DMS153 treated with DMSO at 0.1 percent for 48 hours (cell line): Measurements from ENCODE around the gene MED31.
"Not testable (repeated sequence)": the region's sequence is repeated elsewhere in the genome, so short reads cannot be mapped to it uniquely, and the experiment has no call there.

Source experiments
- DNase-seq: peaks from one replicate; lab custom pipeline; 2025; ENCODE audit not compliant: unreplicated experiment; lab: John Stamatoyannopoulos, UW

The MED31 gene

DNA sequence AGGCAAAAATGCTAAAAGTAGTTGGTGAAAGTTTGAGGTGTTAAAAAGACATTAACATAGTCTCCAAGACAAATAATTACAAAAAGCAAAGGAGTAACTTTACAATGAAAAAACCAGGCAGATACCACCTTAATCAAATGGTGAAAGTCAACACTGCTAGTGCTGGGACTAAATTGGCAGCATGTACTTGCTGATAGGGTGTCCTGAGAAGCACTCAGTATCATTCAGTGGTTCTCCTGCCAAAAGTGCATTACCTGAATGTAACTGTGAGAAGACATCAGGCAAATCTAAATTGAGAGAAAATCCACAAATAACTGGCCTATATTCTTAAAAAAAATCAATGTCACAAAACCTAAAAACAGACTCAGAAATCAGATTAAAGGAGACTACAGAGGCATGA lies 18.9 kb downstream of the MED31 start:
- DNase-seq, result no peak

DNA sequence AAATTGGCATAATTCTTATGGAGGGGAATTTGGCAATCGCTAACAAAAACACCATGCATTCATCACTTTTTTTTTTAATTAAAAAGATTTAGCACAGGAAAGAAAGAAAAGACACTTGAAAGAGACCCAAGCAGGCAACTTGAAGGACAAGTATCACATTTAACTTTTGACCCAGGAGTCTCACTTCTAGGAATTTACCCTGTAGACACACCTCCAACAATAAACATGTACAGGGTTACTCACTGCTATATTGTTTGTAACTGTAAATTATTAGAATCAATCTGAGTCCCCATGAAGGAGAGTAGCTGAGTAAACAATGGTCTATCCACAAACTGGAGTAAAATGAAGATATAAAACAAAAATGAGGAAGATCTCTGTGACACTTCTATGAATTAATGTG lies 21.0 kb downstream of the MED31 start:
- no peak for DNase-seq

DNA sequence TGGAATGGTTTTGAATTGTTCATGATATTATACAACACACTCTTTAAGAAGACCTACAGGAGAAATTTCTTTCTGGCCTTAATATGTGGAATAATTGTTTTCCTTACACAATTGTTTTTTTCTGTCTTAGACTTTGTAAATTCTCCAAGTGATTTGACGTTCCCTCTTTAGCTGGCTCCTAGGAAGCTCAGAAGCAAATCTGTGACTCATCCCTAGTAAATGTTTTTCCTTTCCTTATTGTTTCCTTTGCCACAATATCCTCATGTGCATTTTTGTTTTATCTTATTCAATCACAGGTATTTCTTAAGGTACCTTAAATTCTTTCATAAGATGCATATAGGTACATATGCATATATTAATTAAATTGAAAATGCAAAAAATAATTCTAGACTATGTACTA lies 24.4 kb downstream of the MED31 start:
- DNase-seq, result no peak

DNA sequence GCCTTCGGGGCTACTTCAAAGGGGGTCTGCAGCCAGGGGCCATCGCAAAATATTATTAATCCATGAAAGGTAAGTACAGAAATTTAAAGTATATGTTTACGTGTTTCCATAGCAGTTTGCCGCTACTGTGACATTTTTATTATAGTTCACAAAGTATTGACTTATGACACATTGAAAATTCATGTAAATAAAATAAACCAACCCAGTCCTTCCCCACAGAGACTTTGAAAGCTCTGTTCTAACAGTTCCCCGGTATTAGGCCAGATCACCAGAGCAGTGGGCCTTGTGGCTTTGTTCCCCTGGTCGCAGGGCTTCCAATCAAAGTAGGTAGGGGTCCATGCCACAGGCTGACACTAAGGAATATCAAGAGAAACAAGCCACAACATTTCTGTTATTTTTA lies 24.8 kb downstream of the MED31 start:
- DNase-seq, result no peak

DNA sequence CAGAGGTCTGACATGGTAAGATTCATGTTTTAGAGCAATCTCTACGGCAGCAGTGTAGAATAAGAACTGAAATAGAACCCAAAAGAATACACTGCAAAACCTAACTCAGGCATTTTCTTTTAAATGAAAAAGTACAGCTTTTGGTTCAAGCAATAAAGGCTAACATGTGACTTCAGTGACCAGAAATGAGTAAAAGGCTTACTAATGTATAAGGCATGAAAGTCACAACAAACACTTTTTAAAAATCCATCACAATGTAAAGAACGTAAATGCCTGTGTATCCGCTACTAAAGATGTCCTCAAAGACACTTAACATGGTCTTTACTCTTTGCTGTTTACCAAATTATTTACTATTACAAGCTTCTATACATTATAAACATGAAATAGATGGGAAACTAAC lies 27.5 kb downstream of the MED31 start:
- no peak for DNase-seq

DNA sequence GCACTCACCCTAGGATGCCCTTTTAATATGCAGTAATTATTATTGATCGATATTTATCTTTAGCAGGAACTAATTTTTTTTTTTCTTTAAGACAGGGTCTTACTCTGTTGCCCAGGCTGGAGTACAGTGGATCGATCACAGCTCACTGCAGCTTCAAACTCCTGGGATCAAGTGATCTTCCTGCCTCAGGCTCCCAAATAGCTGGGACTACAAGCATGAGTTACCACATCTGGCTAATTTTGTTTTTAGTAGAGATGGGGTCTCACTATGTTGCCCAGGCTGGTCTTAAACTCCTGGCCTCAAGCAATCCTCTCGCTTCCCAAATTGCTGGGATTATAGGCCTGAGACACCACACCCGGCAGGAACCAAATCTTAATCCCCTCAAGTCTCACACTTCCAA lies 40.2 kb downstream of the MED31 start:
- DNase-seq, result no peak

DNA sequence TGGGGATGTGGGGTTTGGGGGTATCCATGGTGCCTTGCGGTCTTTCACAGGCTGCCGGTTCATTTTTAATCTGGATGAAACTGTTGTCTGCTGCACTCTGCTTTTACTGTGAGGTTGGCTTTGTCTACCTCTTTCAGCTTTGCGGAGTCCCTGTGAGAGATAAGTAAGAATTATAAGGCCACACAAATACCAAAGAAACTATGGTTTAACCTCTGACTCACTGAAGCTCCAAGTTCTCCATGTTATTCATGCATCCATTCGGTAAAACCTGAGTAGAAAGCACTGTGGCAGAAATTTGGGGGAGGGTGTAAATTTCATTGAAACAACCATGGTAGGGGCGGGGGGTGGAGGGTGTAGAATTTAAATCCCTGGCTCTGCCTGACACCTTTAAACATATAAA lies 41.4 kb downstream of the MED31 start:
- DNase-seq, result no peak

DNA sequence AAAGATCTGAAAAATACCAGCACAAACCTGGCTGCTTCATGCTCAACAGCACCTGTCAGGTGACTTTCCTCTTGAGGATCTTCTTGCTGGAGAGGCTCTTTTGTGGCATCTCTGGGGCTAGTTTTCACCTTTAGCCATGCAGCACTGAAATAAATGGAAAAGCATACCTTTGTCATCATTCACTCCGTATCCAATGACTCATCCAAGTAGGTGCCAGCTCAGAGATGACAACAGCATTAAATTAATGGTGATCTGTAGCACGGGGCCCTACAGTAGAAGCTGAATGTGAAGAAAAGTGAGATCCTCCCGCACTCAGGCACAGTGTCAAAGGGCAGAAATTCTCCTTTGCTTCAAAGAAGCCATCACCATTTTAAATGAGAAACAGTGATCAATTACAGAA lies 43.1 kb downstream of the MED31 start:
- DNase-seq, result no peak

DNA sequence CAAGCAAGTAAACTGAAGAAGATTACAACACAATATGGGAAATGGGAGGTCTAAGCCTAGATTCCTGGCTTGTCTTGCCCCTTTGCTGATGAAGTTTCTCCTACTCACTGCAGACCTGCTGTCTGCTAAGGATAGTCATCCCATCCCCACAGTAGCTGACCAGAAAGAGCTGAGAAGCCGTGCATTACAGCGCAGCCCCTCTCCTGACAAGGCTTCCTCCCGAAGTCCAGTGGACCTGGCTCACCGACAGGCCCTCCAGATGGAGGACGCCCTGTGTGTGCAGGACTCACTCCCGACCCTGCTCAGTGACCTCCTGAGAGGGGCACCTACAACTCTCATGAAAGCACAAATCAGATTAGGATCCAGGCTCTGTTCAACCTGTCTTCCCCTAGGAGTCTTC lies 46.3 kb downstream of the MED31 start:
- DNase-seq, result no peak

DNA sequence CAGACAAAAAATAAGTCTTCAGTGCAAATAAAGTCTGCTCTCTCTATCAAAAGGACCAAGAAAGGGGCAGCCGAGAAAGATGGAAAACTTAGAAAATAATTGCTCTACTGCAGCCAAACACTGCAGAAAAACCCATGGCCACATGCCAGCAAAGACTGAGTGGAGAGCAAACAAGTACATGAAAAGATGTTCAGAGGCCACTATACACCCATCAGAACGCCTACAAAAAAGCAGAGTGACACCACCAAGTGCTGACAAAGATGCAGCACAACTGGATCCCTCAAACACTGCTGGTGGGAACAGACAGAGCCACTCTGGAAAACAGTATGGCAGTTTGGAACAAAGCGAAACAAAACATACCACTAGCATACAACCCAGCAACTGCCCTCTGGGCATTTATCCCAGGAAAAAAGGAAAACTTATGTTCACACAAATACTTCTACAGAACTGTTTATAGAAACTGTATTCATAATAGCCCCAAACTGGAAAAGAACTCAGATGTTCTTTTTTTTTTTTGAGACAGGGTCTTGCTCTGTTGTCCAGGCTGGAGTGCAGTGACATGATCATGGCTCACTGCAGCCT lies 47.6 kb downstream of the MED31 start:
- DNase-seq, result no peak

DNA sequence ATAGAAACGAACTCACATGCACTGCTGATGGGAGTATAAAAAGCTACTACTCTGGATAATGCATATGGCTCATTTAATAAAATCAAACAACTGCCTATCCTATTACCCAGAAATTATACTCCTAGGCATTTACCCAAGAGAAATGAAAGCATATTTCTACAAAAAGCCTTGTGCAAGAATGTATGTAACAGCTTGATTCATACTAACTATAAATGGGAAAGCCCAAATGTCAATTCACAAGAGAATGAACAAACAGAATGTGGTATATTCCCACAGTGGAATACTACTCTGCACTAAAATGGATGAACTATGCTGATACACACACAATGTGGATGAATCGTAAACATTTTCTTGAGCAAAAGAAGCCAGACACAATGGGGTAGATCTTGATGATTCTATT lies 49.3 kb downstream of the MED31 start:
- no peak for DNase-seq

DNA sequence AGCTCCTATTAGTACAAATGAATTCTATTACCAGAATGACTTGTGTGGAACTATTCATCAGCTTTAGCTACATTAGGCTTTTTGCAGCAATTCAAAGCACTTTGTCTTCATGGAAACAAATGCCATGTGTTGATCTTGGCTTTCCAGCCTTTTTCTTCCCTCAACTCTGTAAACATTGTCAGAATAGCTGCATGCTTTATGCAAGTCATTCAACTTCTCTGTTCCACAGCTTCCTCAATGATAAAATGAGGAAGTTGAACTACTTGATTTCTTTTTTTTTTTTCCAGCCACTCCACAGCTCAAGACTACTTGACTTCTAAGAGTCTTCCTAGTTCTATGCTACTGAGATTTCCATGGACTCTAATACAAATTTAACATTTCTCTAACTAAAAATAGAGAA lies 52.0 kb downstream of the MED31 start:
- DNase-seq, result no peak

DNA sequence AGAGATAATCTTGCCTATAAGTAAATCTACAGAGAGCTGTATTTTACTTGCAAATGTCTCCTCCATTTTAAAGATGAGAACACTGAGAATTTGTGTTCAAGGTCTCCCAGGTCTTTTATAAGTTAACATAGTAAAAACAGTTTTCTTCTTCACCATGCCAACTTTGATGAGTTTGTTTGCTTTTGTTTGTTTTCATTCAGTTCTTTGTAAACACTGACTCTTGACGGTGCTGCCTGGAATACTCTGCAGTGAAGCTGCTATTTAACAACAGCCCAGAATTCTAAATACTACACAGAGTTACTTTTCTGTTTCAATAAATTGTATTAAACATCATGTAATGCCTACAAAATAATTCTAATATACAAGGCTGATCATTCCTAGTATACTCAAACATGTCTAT lies 53.7 kb downstream of the MED31 start:
- DNase-seq, result no peak

DNA sequence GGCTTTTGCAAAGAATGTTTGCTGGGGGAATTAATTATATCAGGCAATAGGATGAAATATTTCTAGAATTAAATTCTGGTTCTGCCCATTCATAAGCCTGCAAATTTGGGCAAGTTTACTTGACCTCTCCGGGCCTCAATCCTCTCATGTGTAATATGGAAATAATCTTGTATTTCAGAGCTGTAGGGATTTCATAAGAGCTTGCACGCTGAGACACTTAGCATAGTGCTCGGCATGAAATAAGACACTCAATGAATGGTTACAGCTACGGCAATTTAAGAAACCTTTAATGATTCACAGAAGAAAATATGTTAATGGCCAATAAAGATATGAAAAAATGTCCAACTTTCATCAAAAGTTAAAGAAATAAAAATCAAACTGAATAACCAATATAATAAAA lies 54.5 kb downstream of the MED31 start:
- DNase-seq, result no peak

DNA sequence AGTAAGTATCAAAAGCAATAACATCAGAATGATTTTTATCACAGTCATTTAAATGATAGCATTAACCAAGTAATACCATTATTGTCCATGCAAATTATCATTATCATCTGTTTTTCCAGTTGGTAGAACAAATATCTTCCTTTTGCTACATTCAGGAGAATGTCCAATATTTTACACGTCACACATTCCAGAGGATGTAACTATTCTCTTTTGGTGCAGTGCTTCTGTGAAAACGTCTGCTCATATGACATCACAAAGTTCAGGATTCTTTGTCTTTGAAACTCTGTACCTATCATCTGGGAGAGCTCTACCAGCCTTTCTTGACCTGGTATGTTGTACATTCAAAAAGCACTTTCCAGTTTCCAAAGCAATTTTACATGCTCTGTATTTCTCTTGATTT lies 54.9 kb downstream of the MED31 start:
- DNase-seq, result no peak

DNA sequence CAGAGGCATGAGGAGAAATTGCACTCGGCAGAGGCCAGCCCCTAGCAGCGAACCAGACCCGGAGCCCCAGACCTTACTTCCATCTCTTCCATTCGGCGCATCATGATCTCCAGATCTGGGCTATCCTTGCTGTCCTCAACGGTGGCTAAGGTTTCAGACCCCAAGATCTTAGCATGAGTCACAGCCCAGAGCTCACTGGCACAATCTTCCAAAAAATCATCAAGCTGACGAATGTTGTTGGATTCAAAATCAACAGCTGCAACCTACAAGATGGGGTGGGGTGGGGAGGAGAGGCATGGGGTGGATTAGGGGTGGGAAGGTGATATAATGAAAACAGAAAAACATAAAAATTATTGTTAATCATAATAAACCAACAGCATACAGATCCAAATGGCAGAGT lies 55.3 kb downstream of the MED31 start:
- DNase-seq, result no peak

DNA sequence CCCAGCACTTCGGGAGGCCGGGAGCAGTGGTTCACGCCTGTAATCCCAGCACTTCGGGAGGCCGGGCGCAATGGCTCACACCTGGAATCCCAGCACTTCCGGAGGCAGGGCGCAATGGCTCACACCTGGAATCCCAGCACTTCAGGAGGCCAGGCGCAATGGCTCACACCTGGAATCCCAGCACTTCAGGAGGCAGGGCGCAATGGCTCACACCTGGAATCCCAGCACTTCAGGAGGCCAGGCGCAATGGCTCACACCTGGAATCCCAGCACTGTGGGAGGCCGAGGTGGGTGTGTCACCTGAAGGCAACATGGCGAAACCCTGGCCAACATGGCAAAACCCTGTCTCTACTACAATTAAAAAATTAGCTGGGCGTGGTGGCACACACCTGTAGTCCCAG lies 58.0 kb downstream of the MED31 start:
- DNase-seq, result not testable (repeated sequence)
